GM21360 (cell line): ENCODE measurements around the gene KCP.

Experiments used
- ATAC-seq: cut with Tn5 transposase; IDR thresholded peaks from one replicate; pipeline ENCODE4 v1.9.1; 2021; ENCODE audit warnings: mild to moderate bottlenecking, moderate library complexity; ENCODE audit not compliant: unreplicated experiment

KCP gene

DNA sequence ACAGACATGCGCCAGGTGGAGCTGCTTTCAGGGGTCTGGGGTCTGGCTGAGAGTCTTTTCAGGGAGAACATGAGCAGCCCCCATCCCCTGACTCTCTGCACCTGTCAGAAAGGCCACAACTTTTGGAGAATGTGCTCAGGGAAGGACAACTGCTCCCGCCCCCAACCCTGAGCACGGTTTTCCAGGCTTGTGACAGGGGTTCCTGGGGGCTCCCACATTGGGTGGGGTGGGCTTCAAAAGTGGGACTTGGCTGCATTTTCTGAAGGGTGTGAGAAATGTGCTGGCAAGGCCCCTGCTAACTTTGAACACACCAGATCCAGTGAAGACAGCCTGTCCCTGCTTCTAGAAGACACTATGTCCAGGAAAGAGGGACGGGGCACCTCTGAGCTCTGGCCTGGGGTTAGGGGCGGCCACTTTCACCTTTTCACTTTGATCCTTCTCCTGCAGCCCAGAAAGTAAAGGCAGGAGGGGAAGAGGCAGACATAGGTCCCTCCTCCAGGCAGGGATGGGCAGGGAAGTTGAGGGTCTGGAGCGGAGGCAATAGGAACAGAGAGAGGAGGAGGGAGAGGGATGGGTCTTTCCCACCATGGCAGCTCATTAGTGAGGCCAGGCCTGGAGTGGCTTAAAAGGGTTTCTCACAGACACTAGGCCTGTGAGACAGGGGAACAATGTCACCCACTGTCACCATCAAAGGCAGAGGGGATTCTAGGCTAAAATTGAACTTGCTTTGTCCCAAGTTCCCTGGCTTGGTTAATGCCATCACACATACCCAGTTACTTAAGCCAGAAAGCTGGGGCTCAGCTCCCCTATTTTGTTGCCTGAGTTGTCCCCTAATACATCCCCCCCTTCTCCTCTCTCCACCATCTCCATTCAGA, 1.5 kb downstream of the KCP start:
- no peak for ATAC-seq

DNA sequence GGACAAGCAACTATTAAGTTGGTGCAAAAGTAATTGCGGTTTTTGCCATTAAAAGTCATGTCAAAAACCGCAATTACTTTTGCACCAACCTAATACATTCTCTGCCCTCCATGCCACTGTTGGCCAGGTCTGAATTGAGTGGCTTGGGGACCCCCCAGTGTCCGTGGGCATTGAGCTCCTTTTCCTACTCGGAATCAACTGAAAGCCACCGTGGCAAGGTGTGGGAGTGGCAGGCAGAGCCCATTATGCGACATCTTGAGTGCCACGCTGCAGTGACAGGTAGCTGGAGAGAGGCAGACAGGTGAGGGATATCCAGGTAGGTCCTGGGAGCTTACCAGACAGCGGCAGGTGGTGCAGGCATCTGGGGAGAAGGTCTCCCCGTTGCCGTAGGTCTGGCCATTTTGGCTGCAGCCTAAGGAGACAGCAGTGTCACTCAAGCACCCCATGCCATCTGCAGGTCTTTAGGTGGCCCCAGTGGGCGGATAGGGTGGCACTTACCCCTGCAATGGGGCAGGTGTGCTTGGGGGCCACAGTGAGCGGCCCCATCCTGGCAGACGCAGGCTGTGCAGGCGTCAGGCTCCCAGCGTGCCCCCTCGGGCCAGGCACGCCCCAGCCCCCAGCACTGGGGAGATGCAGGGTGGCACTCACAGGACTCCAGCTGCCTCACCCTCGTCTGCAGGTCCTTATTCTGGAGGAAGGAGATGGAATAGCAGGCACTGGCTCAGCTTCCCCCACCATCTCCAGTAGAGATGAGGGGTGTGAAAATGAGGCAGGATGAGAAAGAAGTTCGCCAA, 3.5 kb downstream of the KCP start:
- no peak for ATAC-seq

DNA sequence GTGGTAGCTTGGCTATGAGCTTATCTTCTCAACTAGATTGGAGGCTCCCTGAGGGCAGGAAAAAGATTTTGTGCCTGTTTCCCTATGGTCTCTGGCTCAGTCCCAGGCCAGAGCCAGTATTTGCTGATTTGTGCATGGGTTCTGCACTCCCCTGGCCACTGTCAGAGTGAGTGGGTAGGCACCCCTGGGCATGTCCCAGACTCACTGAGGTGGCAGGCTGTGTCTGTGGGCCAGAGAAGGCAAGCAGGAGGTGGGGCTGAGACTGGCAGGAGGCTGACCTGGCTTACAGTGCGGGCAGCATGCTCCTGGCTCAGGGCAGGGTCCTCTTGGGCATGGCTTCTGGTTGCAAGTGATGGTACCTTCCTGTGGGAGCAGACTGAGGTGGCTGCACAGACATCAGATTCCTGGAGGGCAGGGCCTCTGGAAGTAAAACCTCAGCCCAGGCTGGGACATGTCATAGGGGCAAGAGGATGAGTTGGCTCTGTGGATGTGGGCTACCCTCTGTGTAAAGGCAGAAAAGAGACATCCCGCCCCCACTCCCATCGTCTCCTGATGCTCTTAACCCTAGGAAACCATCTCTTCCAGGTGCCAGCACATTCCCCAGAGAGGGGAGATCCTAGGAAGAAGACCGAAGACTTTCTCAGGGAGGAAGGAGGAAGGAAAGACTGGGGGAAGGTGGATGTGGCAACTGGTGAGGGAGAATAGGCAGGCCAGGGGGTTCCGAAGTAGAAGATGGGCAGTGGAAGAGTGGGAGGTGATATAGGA, 4.3 kb downstream of the KCP start:
- ATAC-seq, result no peak

DNA sequence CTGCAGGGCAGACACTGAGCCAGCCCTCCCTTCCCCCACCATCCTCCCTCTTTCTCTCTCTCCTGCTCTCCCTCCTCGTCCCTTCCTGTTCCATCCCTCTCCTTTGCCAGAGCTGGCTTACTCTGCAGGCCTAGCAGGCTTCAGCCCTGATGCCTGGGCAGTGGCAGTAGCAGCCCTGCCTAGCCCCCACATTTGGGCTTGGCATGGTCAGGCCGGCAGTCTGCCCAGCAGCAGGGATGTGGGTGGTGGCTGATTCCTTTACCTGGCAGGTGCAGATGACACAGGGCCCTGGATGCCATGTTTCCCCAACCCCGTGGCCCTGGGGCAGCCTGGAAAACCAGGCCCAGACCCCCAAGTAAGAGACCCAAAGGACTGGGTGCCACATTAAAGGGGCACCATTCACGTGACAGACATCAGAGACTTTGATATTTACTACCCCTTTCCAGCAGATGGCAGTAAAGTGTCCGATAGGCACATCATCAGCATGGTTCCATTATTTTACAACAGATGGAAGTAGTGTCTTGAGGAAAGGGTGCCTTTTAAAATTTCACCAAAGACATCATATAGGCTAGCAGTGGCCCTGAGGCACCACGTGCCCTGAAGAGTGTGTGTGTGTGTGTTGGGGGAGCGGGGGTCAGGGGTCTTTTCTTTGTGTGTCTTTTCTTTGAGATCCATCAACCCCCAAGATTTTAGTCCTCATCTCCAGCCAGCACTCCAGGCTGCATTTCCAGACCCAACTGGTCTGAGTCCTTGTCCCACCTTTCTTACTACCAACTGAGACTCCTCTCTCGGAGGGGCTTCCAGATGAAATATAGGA, 5.9 kb downstream of the KCP start:
- ATAC-seq, result peak; percentile 64

DNA sequence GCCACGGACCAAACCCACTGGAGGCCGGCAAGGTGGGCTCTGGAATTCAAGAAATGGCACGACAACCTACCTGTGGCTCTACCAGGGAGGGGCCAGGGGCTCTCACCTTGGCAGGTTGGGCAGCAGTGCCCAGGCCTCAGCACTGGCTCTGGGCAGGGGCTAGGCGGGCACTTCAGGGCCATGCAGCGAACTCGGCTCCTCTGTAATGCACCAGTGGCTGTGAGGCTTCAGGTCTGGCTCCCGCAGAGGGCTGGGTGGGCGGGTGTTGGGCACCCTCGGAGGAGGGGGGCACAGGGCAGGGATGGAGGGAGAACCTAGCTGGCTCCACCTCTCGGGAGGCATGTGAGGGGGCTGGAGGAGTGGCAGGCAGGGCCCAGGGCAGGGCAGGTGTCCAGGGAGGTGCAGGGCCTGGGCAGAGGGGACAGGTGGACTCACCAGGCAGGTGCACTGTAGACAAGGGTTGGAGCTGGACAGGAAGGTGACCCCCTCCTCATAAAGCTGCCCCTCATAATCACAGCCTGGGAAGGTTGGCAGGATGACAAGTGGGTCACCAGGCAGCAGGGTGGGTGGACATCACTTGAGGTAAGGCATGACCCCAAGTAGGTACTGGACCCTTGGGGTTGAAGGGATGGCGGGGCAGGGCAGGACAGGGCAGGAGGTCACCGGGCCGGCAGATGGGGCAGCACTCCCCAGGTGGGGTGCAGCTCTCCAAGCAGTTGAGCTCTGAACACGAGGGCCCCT, 6.7 kb downstream of the KCP start:
- no peak for ATAC-seq

DNA sequence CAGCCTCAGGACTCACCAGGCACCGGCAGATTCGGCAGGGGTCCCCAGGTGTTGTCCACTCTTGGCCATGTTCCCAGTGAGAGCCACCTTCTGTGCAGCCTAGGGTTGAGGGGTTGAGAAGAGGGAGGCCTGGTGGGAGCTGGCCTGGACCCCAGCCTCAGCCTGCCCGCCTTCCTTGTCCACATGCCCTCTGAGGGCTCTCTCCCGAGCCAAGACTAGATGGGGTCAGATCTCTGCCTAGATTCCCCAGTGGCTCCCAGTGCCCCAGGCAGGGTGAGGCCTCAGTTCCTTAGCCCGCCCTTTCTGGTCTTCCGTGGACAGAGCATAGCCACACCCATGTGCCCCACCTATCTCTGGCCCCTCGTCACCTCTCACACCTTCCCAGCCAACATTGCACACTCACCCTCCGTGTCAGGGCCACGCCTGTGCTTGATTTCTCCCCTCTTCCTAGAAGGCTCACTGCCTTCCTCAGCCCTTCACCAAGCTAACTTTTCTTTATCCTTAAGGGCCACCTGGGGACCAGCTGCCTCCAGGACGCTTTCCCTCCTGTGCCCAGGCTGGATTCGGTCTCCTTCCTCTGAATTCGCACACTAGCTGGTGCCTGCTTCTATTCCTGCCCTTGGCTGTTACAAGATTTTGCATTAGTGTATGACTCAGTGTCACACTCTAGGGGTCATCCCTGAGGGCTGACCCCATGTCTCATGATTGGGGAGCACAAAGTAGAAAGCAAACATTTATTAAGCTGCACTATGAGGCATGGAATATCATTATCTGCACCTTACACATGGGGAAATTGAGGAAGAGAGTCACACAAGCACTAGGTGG, 7.5 kb downstream of the KCP start:
- no peak for ATAC-seq

DNA sequence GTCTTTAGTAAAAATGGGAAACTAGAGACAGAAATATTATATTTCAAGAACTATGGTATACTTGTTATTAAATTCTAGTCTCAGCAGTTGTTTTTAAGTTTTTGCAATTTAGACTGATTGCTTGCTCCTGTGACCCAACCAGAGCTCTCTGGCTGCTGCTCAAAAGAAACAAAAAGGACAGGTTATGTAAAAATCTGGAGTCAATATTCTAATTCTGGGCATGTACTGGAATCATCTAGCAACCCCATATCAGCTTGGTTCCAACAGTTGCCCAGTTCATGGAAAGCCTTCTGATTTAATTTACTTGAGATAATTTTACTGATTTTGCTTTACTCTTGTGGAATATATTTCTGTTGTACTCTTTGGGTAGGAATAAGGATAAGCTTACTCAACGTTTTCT, 10.3 kb downstream of the KCP start:
- no peak for ATAC-seq

DNA sequence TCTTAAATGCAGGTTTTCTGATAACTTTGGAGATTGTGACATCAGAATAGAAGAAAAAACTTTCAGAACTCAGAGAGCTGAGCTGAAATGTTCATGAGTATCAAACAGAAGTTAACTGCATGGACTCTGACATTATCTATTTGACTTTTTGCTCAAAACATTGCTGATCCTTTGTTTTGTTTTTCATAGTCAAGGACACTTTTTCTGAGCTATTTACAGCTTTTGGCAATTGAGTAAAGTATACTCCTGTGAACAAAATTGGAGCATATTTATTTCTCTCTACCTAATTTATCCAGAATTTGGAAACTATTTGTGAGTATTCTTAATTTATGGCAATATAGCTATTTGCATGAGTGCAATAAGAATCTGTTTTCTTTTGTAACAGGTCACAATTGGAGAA, 11.1 kb downstream of the KCP start:
- ATAC-seq, result no peak

DNA sequence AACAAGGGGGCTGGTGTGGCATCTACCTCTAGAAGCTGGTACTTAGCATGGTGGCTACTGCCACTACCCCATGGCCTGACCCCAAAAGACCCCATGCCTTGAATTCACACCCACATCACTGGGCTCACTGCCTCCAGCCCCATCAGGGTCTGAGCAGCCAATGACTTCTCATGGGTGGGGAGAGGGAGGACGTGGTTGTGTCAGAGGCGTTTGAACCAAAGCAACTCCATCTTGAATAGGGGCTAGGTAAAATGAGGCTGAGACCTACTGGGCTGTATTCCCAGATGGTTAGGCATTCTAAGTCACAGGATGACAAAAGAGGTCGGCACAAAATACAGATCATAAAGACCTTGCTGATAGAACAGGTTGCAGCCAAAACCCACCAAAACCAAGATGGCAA, 15.2 kb downstream of the KCP start:
- ATAC-seq, result no peak

DNA sequence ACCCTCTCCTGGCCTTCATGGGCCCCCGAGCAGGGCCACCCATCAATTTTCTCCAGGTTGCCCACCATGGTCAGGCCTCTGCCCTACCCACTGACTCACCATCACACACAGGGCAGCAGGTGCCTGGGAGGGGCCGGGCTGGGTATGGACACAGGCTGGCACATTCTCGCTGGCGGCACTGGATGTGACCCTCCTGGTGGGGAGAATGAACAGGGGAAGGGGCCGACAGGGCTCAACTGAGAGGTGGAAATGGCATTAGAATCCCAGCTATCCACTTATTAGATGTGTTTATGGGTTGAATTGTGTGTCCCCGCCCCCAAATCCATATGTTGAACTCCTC, 16.4 kb downstream of the KCP start:
- ATAC-seq, result no peak

DNA sequence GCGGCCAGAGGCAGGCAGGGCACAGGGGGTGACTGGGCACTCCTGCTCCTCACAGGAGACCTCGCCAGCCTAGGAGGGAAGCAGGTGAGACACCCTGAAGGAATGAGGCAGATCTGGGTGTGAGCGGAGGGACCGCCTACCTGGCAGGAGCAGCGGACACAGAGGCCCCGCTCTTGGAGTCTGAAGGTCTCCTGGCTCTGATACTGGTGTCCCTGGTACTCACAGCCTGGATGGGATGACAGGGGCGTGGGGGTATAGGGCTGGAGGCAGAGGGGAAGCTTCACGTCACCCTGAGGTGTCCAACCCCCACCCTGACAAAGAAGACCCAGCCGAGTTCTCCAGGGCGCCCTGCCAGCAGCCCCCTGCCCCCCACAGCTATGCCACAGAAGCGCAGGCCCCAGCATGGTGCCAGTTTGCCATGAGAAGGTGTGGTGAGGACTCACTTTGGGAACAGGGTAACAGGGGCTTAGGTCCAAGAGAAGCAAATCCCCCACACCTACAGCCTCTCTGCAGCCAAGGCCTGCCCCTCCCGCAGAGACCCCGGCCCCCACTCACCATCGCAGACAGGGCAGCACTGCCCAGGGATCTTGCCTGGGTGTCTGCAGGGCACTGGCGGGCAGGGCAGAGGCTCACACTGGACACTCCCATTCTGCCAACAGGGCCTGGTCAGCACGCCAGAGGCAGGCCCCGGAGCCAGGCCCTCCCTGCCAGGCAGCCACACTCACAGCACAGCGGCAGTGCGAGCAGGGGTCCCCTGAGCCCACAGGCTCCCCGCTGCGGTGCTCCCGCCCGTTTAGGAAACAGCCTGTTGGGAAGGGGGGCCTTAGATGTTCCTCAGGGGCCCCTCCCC, 17.0 kb downstream of the KCP start:
- no peak for ATAC-seq

DNA sequence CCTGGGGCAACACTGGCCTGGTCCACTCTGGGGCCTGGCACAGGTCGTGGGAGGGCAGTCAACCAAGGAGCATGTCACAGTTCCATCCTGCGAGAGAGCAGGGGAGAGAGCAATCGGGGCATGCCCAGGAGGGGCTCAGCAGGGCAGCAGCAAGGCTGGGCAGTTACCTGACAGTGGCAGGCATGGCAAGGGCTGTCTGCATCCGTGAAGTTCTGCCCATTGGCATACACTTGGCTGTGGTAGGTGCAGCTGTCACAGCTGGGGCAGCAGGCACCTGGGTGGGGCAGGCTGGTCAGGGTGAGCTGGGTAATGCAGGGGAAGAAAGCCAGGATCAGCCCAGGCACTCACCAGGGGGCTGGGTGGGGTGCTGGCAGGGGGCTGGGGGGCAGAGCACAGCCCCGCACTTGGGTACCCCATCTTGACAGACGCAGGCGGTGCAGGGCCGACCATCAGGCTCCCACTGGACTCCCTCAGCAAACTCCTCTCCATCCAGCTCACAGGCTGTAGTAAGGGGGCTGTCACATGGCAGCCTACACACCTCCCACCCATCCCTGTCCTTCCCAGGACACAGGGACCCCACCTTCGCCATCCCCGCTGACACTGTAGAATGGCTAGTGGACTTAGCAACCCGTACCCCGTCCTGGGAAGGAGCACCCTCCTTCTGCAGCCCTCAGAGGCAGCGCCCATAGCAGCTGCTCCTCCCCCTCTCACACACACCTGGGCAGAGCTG, 17.8 kb downstream of the KCP start:
- ATAC-seq, result no peak

DNA sequence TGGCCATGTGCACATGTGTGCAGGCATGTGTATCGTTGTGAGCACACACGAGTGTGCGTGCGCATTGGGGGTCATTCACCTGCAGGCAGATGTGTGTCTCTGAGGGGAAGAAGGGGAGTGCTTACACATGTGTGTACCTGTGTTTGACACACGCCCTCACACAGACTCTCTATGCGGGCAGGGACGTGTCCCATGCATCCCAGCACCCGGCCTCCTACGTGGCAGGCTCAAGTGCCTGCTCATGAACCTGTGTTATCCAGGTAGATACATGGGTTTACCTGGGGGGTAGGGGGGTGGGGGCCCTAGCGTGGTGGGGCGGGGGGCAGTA, 18.6 kb downstream of the KCP start:
- no peak for ATAC-seq

DNA sequence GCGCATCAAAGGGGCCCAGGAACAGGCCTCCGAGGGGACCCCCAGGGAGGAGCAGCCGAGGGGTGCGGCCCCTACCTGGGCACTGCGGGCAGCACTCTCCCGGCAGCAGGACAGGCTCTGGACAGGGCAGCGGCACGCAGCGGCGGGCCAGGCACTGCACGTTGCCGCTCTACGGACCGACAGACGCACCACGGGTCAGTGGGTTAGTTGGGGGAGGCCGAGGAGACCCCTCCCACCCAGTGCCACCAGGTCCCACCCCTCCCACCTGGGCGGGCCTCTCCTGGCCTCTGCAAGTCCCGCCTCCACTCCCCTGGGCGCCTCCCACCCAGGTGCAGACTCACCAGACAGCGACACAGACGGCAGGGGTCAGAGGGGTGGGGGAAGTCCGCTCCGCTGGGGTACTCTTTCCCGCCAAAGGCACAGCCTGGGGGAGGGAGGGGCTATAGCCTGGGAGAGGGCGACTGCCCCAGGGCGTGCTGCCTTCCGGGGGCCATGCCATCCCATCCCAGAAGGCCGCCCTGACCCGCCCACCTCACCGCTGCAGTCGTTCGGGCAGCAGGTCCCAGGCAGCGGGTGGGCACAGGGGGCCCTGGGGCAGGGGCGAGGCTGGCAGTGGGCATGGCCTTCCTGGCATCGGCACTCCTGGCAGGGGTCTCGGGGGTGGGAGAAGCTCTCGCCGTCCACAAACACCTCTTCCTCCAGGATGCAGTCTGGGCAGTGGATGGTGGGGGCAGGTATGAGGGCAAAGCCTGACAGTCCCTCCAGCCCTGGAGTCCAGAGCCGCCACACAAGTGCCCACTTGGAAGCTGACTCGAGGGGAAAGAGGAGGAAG, 19.2 kb downstream of the KCP start:
- ATAC-seq, result no peak

DNA sequence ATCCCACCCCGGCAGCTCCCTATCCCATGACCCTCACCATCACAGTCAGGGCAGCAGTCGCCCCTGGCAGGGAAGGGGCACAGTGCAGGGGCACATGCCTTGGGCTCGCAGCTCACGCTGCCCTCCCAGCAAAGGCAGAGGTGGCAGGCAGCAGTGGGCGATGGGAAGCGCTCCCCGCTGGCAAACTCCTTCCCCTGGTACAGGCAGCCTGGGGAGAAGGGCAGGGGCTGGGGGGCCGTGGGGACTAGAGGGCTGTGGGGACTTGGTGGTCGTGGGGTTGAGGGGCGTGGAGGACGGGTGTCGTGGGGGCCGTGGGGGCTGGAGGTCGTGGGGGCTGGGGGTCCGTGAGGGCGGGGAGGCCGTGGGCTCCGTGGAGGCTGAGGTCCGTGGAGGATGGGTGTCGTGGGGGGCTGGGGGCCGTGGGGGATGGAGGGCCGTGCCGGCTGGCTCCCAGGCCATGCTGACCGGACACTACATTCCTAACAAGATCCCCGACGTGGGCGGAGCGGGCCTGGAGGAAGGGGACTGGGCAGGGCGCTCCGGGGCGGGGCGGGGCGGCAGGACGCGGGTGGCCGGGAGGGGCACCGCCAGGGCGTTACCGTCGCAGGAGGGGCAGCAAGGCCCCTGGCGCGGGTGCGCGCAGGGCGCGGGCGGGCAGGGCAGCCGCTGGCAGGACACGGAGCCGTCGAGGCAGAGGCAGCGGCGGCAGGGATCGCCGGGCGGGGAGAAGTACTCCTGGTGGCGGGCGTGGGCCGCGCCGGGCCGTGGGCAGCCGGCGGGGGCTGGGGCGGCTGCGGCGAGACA, 20.0 kb downstream of the KCP start:
- no peak for ATAC-seq

DNA sequence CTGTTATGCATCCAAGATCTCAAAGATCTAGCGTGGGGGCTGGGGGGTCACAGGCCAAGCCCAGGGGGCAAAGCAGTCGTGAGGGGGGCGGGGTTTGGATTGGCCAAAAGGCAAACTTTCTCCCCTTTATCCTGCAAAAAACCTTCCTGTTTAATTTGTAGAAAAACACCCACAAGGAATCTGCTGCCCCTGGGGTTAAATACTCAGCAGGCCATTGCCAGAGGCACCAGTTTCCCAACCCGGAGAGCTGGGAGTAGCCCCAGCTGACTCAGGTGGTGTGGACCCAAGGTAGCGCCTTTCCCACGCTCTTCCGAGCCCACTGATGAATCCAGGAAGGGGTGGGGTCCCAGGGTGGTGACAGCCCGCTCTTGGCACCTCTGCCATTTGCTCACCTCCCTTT, 21.4 kb downstream of the KCP start:
- ATAC-seq, result no peak
